GM12878 (cell line): ENCODE measurements around the gene ZDHHC9. TPM values are rescaled to one million over a fixed set of nuclear protein-coding genes. Genes with fewer than 3 reads are reported as not detected.

ENCODE experiments used
- ATAC-seq: fragments of 200-7000 bp; cut with Tn5 transposase; 3 replicates; pipeline ENCODE4 v1.9.1; 2020; ENCODE audit warnings: mild to moderate bottlenecking, moderate library complexity
- BruUV-seq: library from RNA; stranded (reverse); fragments of 400-500 nt; replicated peaks from 2 replicates; lab custom pipeline; 2021; lab: Mats Ljungman, UMichigan
- CTCF ChIA-PET: fragments of 300-600 bp; sonication (Branson Sonifier 250); formaldehyde crosslinking; extraction: SDS; loops from one replicate; lab custom pipeline; 2021; ENCODE audit warnings: inconsistent platforms; lab: Yijun Ruan, JAX
- POLR2A ChIA-PET: fragments of 350-600 bp; formaldehyde crosslinking; extraction: SDS; loops from one replicate; lab custom pipeline; 2021; ENCODE audit warnings: inconsistent platforms; lab: Charles Lee
- RAD21 ChIA-PET: fragments of 300-600 bp; sonication (Branson Sonifier 250); formaldehyde crosslinking; loops from one replicate; lab custom pipeline; 2023; ENCODE audit warnings: antibody characterized with exemption; ENCODE audit not compliant: unreplicated experiment; lab: Charles Lee
- SMC1A ChIA-PET: fragments of 300-600 bp; sonication (Branson Sonifier 250); formaldehyde crosslinking; loops from one replicate; lab custom pipeline; 2023; ENCODE audit not compliant: unreplicated experiment, uncharacterized antibody; lab: Charles Lee
- DNase-seq: peaks from one replicate; pipeline ENCODE4 v3.0.0-alpha.2; 2011; ENCODE audit warnings: low read depth, low spot score
- FAIRE-seq: peaks from 3 replicates; lab custom pipeline; 2011; peaks lifted over from hg19 to GRCh38; lab: Jason Lieb, UNC
- H2AFZ ChIP-seq: 2 replicates; pipeline ENCODE4 v1.6.0; 2011; ENCODE audit warnings: low read depth, low read length, control low read depth; ENCODE audit not compliant: control insufficient read depth
- H3K27ac ChIP-seq: 2 replicates; pipeline ENCODE4 v1.5.1; 2011; ENCODE audit warnings: control low read depth; ENCODE audit not compliant: control insufficient read depth, insufficient read depth
- H3K27me3 ChIP-seq, 2 experiments: replicated peaks in 1 of 2; 2 replicates each; pipeline versions ENCODE4 v1.6.0 to v1.6.1; 2011; ENCODE audit warnings: low read length in 1 of 2; ENCODE audit not compliant: control insufficient read depth in 2 of 2, insufficient read depth in 2 of 2
- H3K36me3 ChIP-seq, 2 experiments: 2 replicates each; pipeline ENCODE4 v1.5.1; 2011; ENCODE audit warnings: low read length in 1 of 2; ENCODE audit not compliant: control insufficient read depth in 2 of 2, insufficient read depth in 2 of 2
- H3K4me1 ChIP-seq: 2 replicates; pipeline ENCODE4 v1.6.1; 2011; ENCODE audit warnings: mild to moderate bottlenecking, low read length, moderate library complexity, mixed read lengths; ENCODE audit not compliant: control insufficient read depth, insufficient read depth
- H3K4me2 ChIP-seq: 2 replicates; pipeline ENCODE4 v1.6.0; 2011; ENCODE audit warnings: control low read depth; ENCODE audit not compliant: control insufficient read depth, insufficient read depth
- H3K4me3 ChIP-seq: fragments of 200-600 bp; sonication (generic); 2 replicates; pipeline ENCODE4 v1.5.1; 2016
- H3K79me2 ChIP-seq: 2 replicates; pipeline ENCODE4 v1.6.0; 2011; ENCODE audit warnings: low read length; ENCODE audit not compliant: control insufficient read depth, insufficient read depth
- H3K9ac ChIP-seq: 2 replicates; pipeline ENCODE4 v1.8.0; 2011; ENCODE audit warnings: low read length, control low read depth, mixed read lengths; ENCODE audit not compliant: control insufficient read depth, insufficient read depth
- H3K9me3 ChIP-seq: replicated peaks from 3 replicates; pipeline ENCODE4 v1.5.1; 2011; ENCODE audit warnings: mild to moderate bottlenecking, low read length; ENCODE audit not compliant: control insufficient read depth, insufficient read depth
- H4K20me1 ChIP-seq: 2 replicates; pipeline ENCODE4 v1.6.0; 2011; ENCODE audit not compliant: control insufficient read depth, insufficient read depth
- ESRRA ChIP-seq: IDR thresholded peaks from 2 replicates; pipeline ENCODE4 v1.6.1; 2012; ENCODE audit warnings: mild to moderate bottlenecking, low read length, improper control_type of control experiment
- GATAD2B ChIP-seq: fragments of 450-650 bp; conservative IDR thresholded peaks from 2 replicates; pipeline ENCODE4 v1.6.1; 2017; ENCODE audit warnings: low read depth, mild to moderate bottlenecking, moderate library complexity
- HCFC1 ChIP-seq: fragments of 150-350 bp; IDR thresholded peaks from 2 replicates; pipeline ENCODE4 v1.6.1; 2014; ENCODE audit warnings: low read length
- MYC ChIP-seq: IDR thresholded peaks from 2 replicates; pipeline ENCODE4 v1.6.1; 2011; ENCODE audit warnings: mild to moderate bottlenecking, low read length, moderate library complexity, inconsistent platforms; ENCODE audit not compliant: insufficient read depth, insufficient replicate concordance, insufficient read length, severe bottlenecking
- NFYA ChIP-seq: IDR thresholded peaks from 2 replicates; pipeline ENCODE4 v1.6.1; 2011; ENCODE audit warnings: low read depth, mild to moderate bottlenecking, low read length, improper control_type of control experiment, borderline replicate concordance
- NR2F1 ChIP-seq: fragments of 450-650 bp; conservative IDR thresholded peaks from 2 replicates; pipeline ENCODE4 v1.6.1; 2017; ENCODE audit warnings: mild to moderate bottlenecking
- SMAD1 ChIP-seq: fragments of 450-650 bp; IDR thresholded peaks from 2 replicates; pipeline ENCODE4 v1.6.1; 2018; ENCODE audit warnings: mild to moderate bottlenecking, low read depth; ENCODE audit not compliant: partially characterized antibody
- SPI1 ChIP-seq: IDR thresholded peaks from 2 replicates; pipeline ENCODE4 v1.6.1; 2011; ENCODE audit warnings: low read depth, mild to moderate bottlenecking, low read length, moderate library complexity, borderline replicate concordance; ENCODE audit not compliant: insufficient read depth
- TCF7 ChIP-seq: IDR thresholded peaks from 2 replicates; pipeline ENCODE4 v1.6.1; 2014; ENCODE audit warnings: antibody characterized with exemption, borderline replicate concordance
- YY1 ChIP-seq: IDR thresholded peaks from 2 replicates; pipeline ENCODE4 v1.6.1; 2011; ENCODE audit warnings: low read depth, mild to moderate bottlenecking, low read length
- ZZZ3 ChIP-seq: IDR thresholded peaks from 2 replicates; pipeline ENCODE4 v1.6.1; 2011; ENCODE audit warnings: low read depth; ENCODE audit not compliant: control insufficient read depth, insufficient read length
- WGBS: methylation state at CpG from one replicate; pipeline ENCODE4 v1.1.6; 2016; ENCODE audit warnings: low lambda C conversion rate; ENCODE audit not compliant: insufficient replicate concordance, insufficient coverage; ENCODE audit errors: missing lambda C conversion rate; 5-methylcytosine and 5-hydroxymethylcytosine counted together
- in situ Hi-C: fragments of 300-500 bp; cut with MboI; formaldehyde crosslinking; loops from 9 replicates; pipeline ENCODE4 v1.14.3; 2018; ENCODE audit warnings: mixed read lengths
- intact Hi-C: fragments of 100-400 bp; cut with micrococcal nuclease; formaldehyde crosslinking; loops from one replicate; pipeline ENCODE4 v1.14.2; 2022; ENCODE audit not compliant: unreplicated experiment
- polyA plus RNA-seq, 11 experiments: library from polyadenylated mRNA; depleted of rRNA in 4 of 11; unstranded in 6 of 11; stranded (reverse) in 5 of 11; fragments of >200 nt; fragmentation: Nextera tagmentation in 4 of 11; fragmentation: Illumina TruSeq in 1 of 11; extraction: Ambion mirVana in 4 of 11; extraction: Trizol in 1 of 11; gene quantifications; 1 replicate in 1 of 11; 2 replicates in 10 of 11; pipeline versions ENCODE4 v1.2.1 to v1.2.3, GENCODE V29; 2011 to 2016; ENCODE audit warnings: inconsistent platforms in 2 of 11, missing spikeins in 2 of 11, low read depth in 1 of 11
- total RNA-seq, 4 experiments: library from RNA; depleted of rRNA in 3 of 4; stranded (reverse); fragments of >200 nt in 3 of 4; fragmentation: Illumina TruSeq in 1 of 4; extraction: Trizol in 1 of 4; gene quantifications; 2 replicates each; pipeline versions ENCODE4 v1.2.1 to v1.2.3, GENCODE V29; 2013 to 2021
- TF ChIP-seq, protein P1 (sequence below): fragments of 450-650 bp; IDR thresholded peaks from 2 replicates; pipeline ENCODE4 v1.6.1; 2017; ENCODE audit warnings: mild to moderate bottlenecking
- TF ChIP-seq, protein P2 (sequence below): IDR thresholded peaks from 2 replicates; pipeline ENCODE4 v1.6.1; 2011; ENCODE audit warnings: low read depth, mild to moderate bottlenecking, low read length, moderate library complexity, borderline replicate concordance; ENCODE audit errors: extremely low read depth
- TF ChIP-seq, protein P3 (sequence below): IDR thresholded peaks from 2 replicates; pipeline ENCODE4 v1.6.1; 2012; ENCODE audit warnings: low read length, inconsistent platforms

The ZDHHC9 gene
- total and polyA plus RNA-seq, 10 of the 15 experiments (the other 5 are each of a cell fraction or from before 2014, with no cell fraction given) = 1.8 to 13.0 (median 5.4) TPM

DNA sequence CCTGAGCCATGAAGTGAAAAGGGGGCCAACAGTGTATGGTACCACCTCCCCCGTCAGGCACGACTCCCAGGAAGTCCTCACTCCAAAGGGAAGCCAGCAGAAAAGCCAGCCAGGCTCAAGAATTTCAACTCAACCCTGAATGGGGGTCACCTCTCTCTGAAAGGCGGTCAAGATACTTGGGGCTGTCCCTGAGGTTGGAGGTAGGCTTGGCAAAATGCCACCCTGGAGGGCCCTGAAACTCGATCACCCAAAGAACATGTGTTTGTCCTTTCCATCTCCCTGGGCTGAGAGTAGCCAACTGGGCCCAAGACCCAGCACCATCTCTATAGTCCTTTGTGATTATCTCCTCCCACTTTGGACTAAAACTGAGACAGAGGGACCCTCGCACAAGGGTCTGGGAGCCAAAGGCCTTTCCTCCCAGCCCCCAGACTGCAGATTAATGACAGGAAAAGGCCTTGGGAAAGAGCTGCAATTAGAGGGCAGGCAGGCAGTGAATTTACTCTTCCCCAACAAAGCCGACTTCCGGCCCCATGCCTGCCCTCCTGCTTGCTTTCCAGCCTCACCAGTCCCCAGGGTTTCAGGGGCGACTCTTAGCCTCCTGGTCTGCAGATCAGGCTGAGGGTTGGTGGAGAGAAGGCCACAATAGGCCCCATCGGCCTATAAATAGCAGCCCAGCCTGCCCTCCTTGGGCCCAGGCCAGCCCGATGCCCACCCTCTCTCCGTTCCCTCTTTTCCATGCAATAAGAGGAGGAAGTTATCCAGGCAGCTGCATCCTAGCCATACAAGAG is 58.3 kb downstream of the ZDHHC9 start:
- 17% methylated on average over 11 of the region's 11 CpGs for WGBS
- no peak for DNase-seq
- no TSS peak for BruUV-seq
- Histone ChIP-seq H3K27me3 (no peaks in the 10 kb centered on the region), H2AFZ (no peak overlapping the region), H3K36me3 (peaks cover 4 to 16% of the 10 kb centered on the region in 2 experiments), H3K27ac (peak overlapping the region; percentile 77), H4K20me1 (no peaks in the 10 kb centered on the region), H3K4me3 (peak overlapping the region; percentile 43; the same call in 1 of the 2 replicates), H3K4me1 (peaks cover 33% of the 10 kb centered on the region), H3K9me3 (no peaks in the 10 kb centered on the region), H3K79me2 (peaks cover 66% of the 10 kb centered on the region), H3K4me2 (peak overlapping the region; percentile 65), H3K9ac (peak overlapping the region; percentile 58; the same call in 1 of the 2 replicates)
- ChIA-PET POLR2A (interaction anchor here (1.0 to 11.2 kb wide), 2 partner anchors 9 to 15 kb away, joined by 3 to 169 read pairs; no protein-coding TSS in a partner anchor), RAD21 (interaction anchor here (7.0 kb wide), 1 partner anchor 14 kb away, joined by 166 read pairs; no protein-coding TSS in a partner anchor), SMC1A (interaction anchor here (0.7 to 14.8 kb wide), 3 partner anchors 15 to 53 kb away, joined by 3 to 165 read pairs (median 58); no protein-coding TSS in a partner anchor), CTCF (interaction anchor here (1.0 to 1.2 kb wide), 2 partner anchors 8 to 40 kb away, joined by 3 to 4 read pairs; no protein-coding TSS in a partner anchor)
- ATAC-seq = no peak
- TF ChIP-seq, protein P1, sequence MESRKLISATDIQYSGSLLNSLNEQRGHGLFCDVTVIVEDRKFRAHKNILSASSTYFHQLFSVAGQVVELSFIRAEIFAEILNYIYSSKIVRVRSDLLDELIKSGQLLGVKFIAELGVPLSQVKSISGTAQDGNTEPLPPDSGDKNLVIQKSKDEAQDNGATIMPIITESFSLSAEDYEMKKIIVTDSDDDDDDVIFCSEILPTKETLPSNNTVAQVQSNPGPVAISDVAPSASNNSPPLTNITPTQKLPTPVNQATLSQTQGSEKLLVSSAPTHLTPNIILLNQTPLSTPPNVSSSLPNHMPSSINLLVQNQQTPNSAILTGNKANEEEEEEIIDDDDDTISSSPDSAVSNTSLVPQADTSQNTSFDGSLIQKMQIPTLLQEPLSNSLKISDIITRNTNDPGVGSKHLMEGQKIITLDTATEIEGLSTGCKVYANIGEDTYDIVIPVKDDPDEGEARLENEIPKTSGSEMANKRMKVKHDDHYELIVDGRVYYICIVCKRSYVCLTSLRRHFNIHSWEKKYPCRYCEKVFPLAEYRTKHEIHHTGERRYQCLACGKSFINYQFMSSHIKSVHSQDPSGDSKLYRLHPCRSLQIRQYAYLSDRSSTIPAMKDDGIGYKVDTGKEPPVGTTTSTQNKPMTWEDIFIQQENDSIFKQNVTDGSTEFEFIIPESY = no peak
- no peak for TF ChIP-seq ZZZ3
- TF ChIP-seq, protein P2, sequence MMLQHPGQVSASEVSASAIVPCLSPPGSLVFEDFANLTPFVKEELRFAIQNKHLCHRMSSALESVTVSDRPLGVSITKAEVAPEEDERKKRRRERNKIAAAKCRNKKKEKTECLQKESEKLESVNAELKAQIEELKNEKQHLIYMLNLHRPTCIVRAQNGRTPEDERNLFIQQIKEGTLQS = no peak
- TF ChIP-seq NFYA = no peak
- TF ChIP-seq HCFC1 = no peak
- TF ChIP-seq MYC = no peak
- TF ChIP-seq GATAD2B = no peak
- no peak for TF ChIP-seq YY1
- TF ChIP-seq TCF7 = no peak
- no peak for TF ChIP-seq ESRRA
- TF ChIP-seq, protein P3, sequence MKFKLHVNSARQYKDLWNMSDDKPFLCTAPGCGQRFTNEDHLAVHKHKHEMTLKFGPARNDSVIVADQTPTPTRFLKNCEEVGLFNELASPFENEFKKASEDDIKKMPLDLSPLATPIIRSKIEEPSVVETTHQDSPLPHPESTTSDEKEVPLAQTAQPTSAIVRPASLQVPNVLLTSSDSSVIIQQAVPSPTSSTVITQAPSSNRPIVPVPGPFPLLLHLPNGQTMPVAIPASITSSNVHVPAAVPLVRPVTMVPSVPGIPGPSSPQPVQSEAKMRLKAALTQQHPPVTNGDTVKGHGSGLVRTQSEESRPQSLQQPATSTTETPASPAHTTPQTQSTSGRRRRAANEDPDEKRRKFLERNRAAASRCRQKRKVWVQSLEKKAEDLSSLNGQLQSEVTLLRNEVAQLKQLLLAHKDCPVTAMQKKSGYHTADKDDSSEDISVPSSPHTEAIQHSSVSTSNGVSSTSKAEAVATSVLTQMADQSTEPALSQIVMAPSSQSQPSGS = no peak
- TF ChIP-seq SPI1 = no peak
- TF ChIP-seq SMAD1 = no peak
- TF ChIP-seq NR2F1 = no peak
- in situ Hi-C loops = no loop called here
- intact Hi-C loops = loop anchor here (1.0 kb wide), 1 partner anchor 38 kb away; no protein-coding TSS in a partner anchor
- FAIRE-seq = no peak
